ENCODE results near the gene LRP2.

DNA sequence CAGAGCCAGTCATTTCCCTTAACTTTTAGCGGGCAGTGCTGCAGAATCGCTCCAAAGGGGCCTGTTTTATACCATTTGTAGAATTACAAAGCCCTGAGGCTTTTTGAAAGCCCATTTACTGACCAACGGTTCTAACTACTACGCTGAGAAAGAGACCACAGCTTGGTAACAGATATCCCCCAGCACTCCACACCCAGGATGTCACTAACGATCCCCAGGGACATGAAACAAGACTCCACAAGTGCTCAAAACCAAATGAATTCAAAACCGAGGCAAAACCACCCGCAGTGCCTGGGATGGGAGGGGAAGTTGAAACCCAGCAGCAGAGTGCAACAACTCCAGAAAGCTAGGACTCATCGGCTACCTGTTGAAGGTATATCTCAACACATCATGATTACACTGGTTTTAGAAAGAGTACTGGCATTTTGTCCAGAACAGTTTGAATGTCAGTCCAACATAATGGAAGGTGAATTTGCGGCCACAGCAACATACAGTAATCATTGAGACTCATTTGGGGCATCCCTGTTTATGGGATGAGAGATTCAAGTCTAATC, 33.6 kb upstream of the LRP2 start:
- TF ChIP-seq, protein P1, sequence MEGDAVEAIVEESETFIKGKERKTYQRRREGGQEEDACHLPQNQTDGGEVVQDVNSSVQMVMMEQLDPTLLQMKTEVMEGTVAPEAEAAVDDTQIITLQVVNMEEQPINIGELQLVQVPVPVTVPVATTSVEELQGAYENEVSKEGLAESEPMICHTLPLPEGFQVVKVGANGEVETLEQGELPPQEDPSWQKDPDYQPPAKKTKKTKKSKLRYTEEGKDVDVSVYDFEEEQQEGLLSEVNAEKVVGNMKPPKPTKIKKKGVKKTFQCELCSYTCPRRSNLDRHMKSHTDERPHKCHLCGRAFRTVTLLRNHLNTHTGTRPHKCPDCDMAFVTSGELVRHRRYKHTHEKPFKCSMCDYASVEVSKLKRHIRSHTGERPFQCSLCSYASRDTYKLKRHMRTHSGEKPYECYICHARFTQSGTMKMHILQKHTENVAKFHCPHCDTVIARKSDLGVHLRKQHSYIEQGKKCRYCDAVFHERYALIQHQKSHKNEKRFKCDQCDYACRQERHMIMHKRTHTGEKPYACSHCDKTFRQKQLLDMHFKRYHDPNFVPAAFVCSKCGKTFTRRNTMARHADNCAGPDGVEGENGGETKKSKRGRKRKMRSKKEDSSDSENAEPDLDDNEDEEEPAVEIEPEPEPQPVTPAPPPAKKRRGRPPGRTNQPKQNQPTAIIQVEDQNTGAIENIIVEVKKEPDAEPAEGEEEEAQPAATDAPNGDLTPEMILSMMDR (IDR thresholded peaks at IDR 0.05): no peak
- TF ChIP-seq POLR2A (IDR thresholded peaks at IDR 0.05): no peak

Measured in uterus (tissue), 2 donors.